ENCODE results near the gene ABCF3.

GRCh38 chr3:184218814-184219213 is 32.8 kb downstream of the ABCF3 start:
- TF ChIP-seq NR2F2 (IDR thresholded peaks at IDR 0.05; ENCODE audit: borderline replicate concordance, low read depth) (no peak), SAFB2 (CRISPR knock-in tag; IDR thresholded peaks at IDR 0.05; ENCODE audit: borderline replicate concordance, low read depth) (no peak), ZNF253 (CRISPR knock-in tag; IDR thresholded peaks at IDR 0.05; ENCODE audit: borderline replicate concordance) (no peak), REST (IDR thresholded peaks at IDR 0.05; ENCODE audit: borderline replicate concordance in 1 of 2, low read depth in 1 of 2, low read length in 2 of 2) (no peak), KDM5A (IDR thresholded peaks at IDR 0.05; ENCODE audit: borderline replicate concordance, low read length) (no peak), ZNF12 (CRISPR knock-in tag; IDR thresholded peaks at IDR 0.05) (no peak), FOXA1 (IDR thresholded peaks at IDR 0.05) (no peak), FOXA1 (CRISPR knock-in tag; IDR thresholded peaks at IDR 0.05) (no peak), ZNF660 (CRISPR knock-in tag; IDR thresholded peaks at IDR 0.05; ENCODE audit: borderline replicate concordance, low read depth) (no peak)

Data from HepG2 (cell line).